ENCODE data around the gene RASAL2.
"Not testable (repeated sequence)": the region's sequence is repeated elsewhere in the genome, so short reads cannot be mapped to it uniquely, and the experiment has no call there.

RASAL2 gene

GRCh38 chr1:178120520-178121052 is 26.7 kb downstream of the RASAL2 start:
- not testable (repeated sequence) for DNase-seq

DNA sequence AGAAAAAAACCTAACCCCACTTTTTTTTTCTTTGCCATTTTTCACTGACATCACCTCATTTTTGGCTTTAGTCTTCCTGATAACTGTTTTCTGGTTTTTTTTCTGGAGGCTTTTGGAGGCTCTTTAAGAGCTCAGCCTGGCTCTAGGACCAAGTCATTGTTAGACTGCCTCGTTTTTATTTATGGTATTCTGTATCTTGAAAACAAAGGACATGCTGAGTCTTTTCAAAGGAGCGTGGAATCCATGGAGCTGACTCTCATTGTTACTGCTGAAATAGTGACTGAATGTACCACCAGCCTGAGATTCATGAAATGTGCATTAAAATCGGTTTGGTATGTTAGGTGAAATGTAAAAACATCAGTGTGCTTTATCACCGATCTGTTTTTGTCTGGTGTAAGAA is 28.0 kb downstream of the RASAL2 start:
- no peak for DNase-seq

DNA sequence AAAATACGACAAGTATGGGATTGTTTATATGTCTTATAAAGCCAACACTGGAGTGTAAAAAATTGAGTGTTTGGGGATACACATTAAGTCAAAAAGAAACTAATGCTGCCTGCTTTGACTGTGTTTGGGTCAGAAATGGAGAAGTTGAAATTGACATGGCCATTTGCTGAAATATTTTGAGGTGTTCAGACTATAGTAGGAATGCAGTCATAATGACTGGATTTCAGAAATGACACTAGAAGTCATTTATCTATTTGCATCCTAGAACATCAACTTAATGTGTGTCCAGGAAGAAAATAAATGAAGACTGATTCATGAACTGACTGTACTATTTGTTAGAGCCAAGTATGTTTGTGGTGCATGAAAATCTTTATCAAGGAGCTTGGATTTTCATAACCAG is 28.4 kb downstream of the RASAL2 start:
- no peak for DNase-seq

GRCh38 chr1:178124115-178124514 is 30.2 kb downstream of the RASAL2 start:
- no peak for DNase-seq

DNA sequence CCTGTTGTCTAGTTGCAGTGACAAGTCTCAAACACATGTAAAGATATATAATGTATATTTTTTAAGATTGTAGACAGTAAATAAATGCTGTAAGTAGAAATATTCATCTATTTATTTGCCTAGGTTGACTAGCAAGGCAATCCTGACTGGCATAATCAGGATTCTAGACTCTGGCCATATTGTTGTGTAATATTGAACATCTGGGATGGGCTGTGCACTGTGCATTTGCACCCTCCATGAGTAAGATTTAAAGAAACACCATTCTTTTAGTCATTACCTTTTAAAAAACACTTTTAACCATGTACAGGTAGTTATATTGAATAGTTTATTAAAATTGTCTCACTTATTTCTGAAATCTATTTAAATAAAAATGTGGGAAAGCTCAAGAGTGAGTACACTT is 32.4 kb downstream of the RASAL2 start:
- DNase-seq, result no peak

DNA sequence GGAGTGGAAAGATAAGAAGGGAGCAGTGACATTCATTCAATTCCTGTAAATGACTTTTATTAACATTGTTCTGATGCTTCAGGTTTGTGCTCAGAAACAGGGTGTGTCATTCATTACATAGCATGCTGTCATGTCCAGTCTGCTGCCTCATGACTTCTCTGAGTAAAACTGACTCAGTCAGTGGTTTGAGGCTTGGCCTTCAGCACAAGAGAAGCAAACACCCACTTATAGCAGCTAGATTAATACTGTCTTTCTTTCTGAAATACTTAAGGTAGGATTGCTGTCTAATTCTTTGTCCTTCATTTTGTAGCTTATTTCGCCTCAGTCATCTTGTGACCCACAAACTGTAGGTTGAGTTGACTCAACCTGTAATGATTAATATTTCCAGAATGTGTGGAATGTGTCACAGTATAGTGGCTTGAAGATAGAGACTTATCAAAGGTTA is 32.9 kb downstream of the RASAL2 start:
- no peak for DNase-seq

DNA sequence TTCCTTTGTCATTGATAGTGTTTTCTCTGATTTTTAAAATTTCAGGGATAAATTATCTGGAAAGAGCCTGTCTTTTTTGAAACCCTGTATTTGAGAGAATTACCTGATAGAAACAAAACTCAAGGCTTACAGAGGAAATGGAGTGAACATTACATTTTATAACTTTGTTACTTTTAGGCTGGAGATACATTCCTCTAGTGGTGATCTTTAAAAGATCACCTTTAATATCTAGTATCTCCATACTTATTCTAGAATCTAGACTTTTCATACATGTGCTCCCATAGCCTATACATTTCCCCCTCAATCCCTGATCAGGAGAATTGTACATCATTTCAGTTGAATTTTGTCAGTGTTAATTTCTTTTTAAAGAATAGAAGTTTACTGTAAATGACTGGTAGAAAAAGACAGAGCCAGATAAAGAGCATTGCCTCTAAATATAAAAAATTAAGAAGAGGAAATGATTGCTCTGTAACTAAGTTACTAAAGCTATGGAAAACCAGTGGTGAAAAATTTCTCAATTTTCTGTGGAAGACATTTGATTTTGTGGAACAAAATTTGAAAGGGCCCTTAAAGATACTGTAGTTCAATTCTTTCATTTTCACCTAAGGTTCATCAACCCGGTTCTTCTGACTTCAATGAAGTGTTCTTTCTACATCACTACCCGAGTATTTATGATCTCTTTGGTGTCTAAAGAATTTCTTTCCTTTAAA is 33.7 kb downstream of the RASAL2 start:
- DNase-seq, result no peak

DNA sequence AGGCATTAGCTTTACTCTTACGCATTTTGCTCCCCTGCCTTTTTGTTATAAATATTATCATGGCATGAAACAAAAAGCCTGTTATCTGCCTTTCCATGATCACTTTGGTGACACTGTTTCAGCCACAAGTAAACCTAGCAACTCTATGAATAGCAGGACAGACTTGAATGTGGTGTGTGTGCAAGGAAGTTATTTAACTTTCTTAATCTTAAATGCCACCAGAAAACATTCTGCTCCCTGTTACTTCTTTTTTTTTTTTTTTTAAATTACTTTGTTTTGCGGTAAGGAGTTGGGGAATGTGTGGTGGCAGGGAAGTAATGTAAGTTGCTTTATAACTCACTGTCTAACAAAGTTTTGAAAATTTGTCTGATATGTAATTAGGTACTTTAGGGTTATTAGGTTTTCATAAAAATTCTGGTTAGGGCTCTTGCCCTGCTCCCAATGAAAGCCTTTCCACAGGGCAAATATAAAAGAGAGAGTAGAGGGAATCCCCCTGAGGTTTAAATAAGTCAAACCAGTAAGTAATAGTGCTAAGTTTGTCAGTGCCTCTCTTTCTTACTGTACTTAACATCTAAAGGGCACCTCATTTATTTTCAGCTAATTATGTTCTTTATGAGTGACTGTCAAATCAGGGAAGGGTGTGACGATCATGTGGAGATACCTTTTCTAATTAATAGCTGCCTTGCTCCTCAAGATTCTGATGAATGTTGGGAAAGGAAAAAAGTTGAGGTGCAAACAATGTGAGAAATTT is 39.5 kb downstream of the RASAL2 start:
- DNase-seq, result no peak

DNA sequence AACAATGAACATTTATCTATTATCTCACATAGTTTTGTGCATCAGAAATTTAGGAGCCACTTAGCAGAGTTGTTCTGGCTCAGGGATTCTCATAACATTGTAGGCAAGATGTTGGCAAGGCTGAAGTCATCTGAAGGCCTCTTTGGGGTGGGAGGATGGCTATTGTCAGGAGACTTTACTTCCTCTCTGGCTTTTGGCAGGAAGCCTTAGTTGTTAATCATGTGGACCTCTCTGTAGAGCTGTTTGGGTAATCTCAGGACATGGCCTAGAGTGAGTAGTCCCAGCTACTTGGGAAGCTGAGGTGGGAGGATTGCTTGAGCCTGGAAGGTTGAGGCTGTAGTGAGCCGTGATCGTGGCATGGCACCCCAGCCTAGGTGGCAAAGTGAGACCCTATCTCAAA is 40.2 kb downstream of the RASAL2 start:
- DNase-seq, result no peak

GRCh38 chr1:178137238-178137637 is 43.3 kb downstream of the RASAL2 start:
- no peak for DNase-seq

DNA sequence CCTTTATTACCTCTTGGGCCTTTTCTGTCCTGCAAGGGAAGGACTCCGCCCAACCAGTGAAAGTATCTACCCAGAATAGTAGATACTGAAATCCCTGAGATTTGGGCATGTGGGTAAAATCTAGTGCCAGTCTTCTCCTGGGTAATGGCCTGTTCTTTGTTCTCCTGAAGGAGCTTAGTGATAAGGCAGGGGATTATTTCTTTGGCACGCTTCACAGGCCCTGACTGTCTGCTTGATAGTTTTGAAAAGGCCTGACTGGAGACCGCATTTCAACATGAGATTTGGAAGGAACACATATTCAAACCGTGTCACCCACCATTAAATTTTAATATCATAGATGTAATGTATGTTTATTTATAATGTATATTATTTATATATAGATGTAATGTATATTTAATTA is 48.9 kb downstream of the RASAL2 start:
- no peak for DNase-seq

GRCh38 chr1:178143730-178144690 is 50.1 kb downstream of the RASAL2 start:
- no peak for DNase-seq

- DNase-seq, result no peak
Measured at GRCh38 chr1:178145605-178146004, 51.7 kb downstream of the RASAL2 start.

- DNase-seq, result no peak
Measured at GRCh38 chr1:178146436-178146835, 52.5 kb downstream of the RASAL2 start.

DNA sequence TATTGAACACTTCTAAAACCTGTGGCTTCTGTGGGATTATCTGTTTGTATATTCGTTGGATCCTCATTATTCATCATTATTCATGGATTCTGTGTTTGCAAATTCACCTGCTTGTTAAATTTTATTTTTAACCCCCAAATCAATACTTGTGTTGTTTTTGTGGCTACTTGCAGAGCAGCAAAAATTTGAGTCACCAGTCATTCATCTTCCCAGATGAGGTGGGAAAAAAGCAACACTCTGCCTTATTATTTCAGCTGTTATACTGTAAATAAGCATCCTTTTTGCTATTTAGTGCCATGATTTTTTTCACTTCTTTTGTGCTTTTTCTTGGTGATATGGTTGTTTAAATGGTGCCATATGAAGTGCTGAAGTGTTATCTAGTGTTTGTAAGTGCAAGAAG is 56.7 kb downstream of the RASAL2 start:
- no peak for DNase-seq

DNA sequence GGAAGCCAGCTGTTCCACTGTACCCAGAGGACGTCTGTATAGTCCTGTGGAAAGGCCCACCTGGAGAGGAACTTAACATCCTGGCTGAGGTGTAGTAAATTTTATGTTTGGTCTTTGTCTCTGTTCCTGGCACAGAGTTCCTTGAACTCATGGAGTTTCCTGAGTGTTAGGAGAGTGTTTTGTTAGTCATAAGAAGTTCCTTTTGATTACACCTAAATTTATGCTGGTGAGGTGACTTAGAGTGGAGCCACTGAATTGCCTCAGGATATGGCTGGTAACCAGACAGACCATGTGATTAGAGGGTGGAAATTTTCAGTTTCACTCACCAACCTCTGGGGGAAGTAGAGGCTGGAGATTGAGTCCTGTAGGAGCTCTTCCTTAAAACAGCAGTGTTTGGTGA is 57.9 kb downstream of the RASAL2 start:
- no peak for DNase-seq

GRCh38 chr1:178155481-178156255 is 61.8 kb downstream of the RASAL2 start:
- DNase-seq, result no peak

GRCh38 chr1:178160736-178161475 is 67.0 kb downstream of the RASAL2 start:
- DNase-seq, result no peak

DNA sequence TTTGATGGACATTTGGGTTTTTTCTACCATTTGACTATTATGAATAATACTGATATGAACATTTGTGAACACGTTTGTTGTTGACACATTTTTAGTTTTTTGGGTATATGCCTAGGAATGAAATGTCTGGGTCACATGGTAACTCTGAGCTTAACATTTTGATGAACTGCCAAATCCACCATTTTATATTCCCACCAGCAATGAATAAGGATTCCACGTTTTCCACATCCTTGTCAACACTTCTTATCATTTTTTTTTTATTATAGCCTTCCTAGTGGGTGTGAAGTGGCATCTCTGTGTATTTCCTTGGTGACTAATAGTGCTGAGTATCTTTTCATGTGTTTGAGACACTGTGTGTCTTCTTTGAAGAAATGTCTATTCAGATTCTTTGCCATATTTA is 67.6 kb downstream of the RASAL2 start:
- no peak for DNase-seq

DNA sequence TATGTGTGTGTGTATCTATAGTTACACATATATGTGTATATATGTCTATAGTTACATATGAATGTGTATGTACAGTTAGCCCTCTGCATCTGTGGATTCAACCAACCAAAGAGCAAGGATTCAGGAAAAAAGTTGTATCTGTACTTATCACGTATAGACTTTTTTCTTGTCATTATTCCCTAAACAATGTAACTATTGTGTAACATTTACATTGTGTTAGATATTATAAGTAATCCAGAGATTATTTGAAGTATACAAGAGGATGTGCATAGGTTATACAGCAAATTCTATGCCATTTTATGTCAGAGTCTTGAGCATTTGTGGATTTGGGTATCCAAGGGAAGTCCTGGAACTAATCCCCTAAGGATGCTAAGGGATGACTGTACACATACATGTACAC is 71.3 kb downstream of the RASAL2 start:
- no peak for DNase-seq

GRCh38 chr1:178166429-178167024 is 72.6 kb downstream of the RASAL2 start:
- no peak for DNase-seq

All from NCI-H774 (cell line).